GM19455 (cell line): ENCODE data around the gene DNMBP.
"Not testable (repeated sequence)": the region's sequence is repeated elsewhere in the genome, so short reads cannot be mapped to it uniquely, and the experiment has no call there.

Source experiments
- ATAC-seq: cut with Tn5 transposase; IDR thresholded peaks from one replicate; pipeline ENCODE4 v1.9.1; 2021; ENCODE audit not compliant: unreplicated experiment

Gene DNMBP

GRCh38 chr10:99916776-99917175 is 93.0 kb downstream of the DNMBP start:
- ATAC-seq = no peak

GRCh38 chr10:99915414-99915813 is 94.3 kb downstream of the DNMBP start:
- ATAC-seq = no peak

- no peak for ATAC-seq
These were observed 95.5 kb downstream of the DNMBP start for GRCh38 chr10:99914236-99914635.

GRCh38 chr10:99913831-99914235 is 95.9 kb downstream of the DNMBP start:
- ATAC-seq = no peak

DNA sequence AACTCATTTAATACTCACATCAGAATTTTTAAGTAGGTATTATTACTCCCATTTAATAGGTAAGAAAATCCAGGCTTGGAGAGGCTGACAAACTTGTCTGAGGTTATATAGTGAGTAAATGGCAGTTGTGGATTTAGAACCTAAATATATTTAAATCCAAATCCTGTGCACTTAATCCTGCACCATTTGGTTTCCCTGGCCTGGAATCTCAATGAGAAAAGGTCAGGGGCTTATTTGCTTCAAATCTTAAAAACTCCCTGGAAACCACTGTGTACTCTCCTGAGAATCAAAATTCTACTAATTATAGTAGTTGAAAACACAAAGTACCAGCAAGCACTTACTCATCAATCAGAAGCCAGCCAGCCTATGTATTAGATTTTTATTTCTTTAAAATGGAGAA is 97.7 kb downstream of the DNMBP start:
- no peak for ATAC-seq

DNA sequence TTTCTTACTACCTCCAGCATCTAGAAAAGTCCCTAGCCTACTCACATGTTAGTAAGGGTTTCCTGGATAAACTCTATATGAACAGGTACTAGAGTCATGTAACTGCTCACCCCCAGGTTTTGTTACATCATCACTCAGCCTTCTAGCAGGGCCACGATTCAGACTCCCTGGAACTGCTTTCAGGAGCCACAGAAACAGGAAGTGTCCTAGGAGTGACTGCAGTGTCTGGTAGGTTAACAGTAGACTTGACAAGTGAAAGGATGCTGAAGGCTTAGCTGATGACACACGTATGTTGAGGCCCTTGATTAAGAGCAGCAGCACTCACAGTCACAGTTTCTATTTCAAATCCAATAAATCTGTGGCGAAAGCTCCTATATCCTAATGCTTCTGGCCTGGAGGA is 101.2 kb downstream of the DNMBP start:
- ATAC-seq = no peak

GRCh38 chr10:99906470-99906869 is 103.3 kb downstream of the DNMBP start:
- no peak for ATAC-seq

DNA sequence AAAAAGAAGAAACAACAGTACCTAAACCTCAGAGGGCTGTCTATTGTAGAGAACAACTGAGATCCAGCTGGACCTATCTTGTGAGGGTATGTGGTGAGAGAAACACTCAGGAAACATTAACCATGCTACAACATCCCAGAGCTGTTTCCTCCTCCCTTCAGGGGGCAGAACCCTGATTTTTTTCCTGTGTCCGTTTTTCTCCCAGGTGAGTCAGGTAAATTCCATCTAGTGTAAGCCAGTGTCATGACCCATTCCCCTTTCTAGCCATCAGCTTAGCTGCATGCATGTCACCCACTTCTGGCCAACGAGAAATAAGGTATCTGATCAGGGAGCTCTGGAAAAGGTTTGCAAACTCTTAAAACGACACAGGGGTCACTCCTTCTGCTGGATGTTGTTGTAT is 103.8 kb downstream of the DNMBP start:
- ATAC-seq = no peak

DNA sequence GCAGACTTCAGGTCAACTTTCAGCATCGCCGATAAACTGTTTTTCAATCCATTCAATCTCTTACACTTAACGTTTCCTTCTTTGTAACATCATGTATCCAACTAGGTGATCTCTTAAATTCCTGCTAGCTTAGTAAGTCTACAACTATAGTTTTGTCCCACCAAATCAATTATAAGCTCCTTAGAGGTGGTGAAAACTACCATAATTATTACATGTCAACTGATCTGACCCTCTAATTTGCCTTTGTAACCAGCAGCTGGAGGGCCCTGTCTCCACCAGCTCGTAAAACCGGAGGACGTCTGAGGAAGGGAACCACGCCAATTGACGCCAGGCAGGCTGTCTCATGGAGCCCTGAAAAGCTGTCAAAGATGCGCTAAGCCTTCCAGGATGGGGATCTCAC is 113.9 kb downstream of the DNMBP start:
- no peak for ATAC-seq

GRCh38 chr10:99895066-99895465 is 114.7 kb downstream of the DNMBP start:
- ATAC-seq = not testable (repeated sequence)

GRCh38 chr10:99894613-99895012 is 115.1 kb downstream of the DNMBP start:
- ATAC-seq = no peak

DNA sequence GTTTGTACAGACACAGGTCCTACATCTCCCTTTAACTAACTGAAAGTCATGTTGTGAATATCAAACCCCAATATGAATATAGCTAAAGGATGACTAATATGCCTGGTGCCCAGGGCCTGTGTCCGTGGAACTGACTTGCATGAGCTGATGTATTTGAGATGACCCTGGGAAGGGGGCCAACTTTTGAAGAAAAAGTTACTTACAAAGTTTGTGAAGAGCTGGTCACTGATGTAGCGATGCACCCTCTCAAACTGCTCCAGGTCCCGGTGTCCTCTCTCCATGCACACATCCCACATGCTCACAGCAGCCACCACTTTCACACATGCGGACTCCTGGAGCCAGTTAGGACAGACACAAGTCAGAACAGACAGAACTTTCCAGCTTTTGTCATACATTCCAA is 121.1 kb downstream of the DNMBP start:
- no peak for ATAC-seq

- ATAC-seq = no peak
These were observed 126.2 kb downstream of the DNMBP start for GRCh38 chr10:99883523-99883922.

- no peak for ATAC-seq
These were observed 128.4 kb downstream of the DNMBP start for GRCh38 chr10:99881371-99881770.

DNA sequence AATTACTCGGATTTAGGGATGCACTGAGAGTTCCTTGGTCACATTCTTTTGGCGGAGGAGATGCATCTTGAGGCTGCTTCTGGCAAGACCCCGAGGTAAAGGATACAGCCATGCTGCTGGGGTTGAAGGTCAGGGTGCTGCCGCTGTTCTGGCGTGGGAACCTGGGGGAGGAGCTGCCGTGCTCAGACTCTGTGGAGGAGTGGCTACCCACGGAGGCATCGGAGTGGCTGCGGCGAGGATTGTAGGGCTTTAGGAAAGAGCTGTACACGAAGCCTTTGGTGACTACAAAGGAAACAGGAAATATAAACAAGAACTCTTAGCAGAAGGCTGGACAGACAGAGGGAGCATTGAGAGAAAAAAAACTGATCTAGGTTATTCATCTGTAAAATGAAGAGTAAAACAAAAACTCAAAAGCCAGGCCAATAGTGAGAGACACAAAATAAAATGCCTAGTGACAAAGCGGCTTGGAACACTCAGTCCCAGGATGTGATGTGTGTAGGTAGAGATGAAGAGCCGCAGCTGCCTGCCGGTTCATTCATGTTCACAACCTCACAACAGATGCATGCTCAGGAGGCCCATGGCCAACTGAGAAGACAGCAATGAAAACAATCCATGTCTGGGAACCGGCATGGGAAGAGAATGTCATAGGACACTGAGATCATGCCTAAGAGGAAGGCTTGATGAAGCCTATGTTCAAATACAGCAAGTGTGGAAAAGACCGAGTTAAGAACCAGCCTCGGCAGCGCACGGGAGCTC is 129.5 kb downstream of the DNMBP start:
- ATAC-seq = no peak

- no peak for ATAC-seq
These were observed 134.3 kb downstream of the DNMBP start for GRCh38 chr10:99875473-99875872.

DNA sequence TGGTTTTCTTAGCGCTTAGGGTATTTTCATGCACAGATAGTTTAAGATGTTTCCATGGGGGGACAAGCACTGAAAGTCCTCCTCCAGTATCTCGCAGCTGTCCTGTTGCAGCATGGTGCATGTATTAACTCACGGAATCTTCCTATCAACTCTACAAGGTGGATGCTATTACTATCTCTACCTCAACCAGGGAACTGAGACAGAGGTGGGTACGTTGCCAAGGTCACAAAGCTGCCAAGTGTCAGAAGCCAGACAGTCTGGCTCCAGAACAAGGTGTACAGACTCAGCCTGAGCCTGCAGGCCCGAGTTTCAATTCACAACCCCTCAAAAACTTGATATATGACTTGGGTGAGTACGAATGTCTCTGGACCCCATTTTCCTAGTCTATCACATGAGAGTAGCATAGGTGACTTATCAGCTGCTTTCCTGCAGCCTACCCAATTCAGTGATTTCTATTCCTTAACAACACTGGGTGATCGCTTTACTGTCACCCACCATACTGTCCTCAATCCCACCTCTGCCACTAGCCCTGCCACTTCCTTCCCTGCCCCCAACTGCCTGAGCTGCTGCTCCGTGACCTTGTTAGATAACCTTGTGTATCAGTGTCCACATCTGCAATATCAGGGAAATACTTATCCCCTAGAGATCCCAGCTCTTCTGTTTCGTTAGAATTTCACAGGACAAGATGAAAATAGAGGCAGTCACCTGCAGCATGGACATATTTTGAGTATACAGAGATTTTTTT is 135.2 kb downstream of the DNMBP start:
- ATAC-seq = no peak

DNA sequence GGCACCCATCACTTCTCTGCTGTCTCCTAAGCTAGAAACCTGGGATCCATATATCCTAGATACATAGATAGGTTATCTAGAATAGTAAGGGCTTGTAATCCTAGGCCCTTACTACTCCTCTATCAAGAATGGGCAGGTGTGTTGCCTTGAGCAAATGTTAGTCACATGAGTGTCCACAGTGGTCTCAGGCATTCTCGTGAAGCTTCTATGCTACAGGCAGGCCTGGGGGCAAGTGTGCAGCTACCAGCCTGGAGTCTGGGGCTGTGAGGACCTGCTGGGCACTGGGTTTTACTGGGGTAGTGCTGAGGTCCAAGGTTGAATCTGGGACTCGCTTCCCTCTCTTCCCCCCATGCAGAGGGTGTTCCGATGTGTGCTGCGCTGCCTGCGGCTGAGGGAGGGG is 135.9 kb downstream of the DNMBP start:
- ATAC-seq = no peak

GRCh38 chr10:99872367-99873162 is 137.2 kb downstream of the DNMBP start:
- ATAC-seq = no peak

GRCh38 chr10:99870123-99870730 is 139.5 kb downstream of the DNMBP start:
- ATAC-seq = no peak

DNA sequence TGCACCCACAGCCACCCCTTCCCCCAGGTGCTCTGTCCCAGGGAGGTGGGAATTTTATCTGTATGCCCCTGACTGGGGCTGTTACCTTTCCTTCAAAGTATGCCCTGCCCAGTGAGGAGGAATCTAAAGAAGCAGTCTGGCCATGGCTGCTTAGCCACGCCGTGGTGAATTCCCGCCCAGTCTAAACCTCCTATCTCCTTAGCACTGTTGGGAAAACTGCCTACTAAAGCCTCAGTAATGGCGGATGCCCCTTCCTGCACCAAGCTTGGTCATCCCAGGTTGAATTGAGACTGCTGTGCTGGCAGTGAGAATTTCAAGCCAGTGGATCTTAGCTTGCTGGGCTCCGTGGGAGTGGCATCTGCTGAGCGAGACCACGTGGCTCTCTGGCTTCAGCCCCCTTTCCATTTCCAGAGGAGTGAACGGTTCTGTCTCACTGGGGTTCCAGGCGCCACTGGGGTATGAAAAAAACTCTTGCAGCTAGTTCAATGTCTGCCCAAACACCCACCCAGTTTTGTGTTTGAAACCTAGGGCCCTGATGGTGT is 140.1 kb downstream of the DNMBP start:
- no peak for ATAC-seq
